ENCODE measurements around the gene TMEM117. TPM values are rescaled to one million over a fixed set of nuclear protein-coding genes. Genes with fewer than 3 reads are reported as not detected.

The TMEM117 gene
- total RNA-seq = 4.2 and 6.7 TPM in 2 replicates

DNA sequence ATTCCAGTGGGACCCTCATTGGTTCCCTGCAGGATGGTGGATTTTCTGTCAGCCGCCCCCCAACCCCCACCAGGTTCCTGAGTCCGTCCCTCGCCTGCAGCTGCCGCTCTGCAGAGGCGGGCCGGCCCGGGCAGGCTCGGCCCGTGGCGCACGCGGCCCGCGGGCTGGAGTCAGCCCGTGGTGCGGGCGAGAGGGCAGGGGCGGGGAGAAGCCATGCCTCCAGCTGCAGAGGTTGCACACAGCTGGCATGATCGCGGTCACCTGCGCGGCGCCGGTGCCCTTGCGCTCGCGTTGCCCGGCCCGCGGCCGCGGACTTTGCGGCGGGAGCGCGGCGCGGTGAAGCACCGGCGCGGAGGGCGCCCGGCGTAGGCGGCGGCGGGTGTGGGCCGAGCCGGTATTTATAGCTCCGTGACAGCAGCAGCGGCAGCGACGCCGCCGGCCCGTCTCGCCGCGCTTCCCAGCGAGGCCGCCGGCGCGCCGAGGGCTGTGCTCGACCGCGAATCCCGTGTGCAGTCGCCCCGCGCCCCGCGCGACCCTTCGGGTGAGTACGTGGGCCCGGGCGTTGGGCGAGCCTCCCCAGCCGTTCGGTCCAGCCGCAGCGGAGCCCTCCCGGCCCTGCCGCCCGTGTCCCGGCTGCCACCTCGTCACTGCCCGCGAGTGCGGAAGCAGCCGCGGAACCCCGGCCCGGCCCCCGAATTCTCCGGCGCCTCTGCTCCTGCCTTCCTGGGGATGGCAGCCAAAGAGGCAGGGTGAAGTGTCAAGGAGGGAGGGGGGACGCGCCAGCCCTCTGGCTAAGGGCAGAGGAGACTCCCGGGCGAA, at the start of gene TMEM117:
TSS of gene TMEM117 (plus strand) at position 426 of the 819 bp plus-strand sequence.

DNA sequence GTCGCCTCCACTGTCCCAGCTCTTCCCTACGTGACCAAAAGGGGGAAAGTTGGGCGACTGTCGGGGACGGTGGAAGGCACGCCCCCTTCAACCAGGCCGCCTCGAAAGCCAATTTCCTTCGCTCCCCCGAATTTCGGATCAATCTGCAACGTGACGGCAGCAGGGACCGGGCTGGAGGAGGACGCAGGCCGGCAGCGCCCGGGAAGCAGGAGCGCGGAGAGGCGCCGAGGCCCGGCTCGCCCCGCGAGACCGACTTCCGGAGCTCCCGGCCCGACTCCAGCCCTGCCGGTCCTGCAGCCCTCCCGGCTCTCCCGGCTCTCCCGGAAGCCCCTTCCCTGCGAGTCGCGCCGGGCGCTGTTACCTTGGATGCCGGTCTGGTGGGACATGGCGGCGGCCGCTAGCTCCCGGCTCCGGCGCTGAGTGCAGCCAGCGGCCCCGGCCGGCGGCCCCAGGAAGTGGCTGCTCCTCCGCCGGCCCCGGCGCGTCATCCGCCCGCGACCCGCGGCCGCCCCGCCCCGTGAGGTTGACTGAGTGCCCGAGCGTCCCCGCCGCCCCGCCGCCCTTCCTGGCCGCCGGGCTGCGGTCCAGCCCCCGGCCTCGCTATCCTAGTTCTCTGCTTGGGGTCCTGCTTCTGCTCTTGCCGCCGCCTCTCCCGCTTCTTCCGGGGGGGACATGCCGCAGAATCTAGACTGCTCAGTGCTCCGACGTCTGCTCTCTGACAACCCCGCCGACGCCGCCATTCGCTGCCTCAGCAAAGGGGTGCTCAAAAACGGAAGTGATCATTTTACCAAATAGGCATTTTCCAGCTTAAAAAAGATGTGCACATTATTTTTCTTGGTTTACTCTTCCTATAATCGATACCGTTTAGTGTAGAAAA, 29.8 kb upstream of the TMEM117 start, which contains the start of gene TWF1:
TSS of gene TWF1 (minus strand) at position 458 of the 877 bp plus-strand sequence. CDS start at position 386, 72 bp downstream.

Other genes with a start within 250 kb of the TMEM117 start
- gene PUS7L, start 77.3 kb upstream of the TMEM117 start, total RNA-seq = 15.1 and 19.0 TPM in 2 replicates
- gene IRAK4, start 77.1 kb upstream of the TMEM117 start, total RNA-seq = 14.0 and 19.1 TPM in 2 replicates
- gene TWF1, start 29.8 kb upstream of the TMEM117 start, total RNA-seq = 137 and 158 TPM in 2 replicates

Data from aortic smooth muscle cell (primary cell).